HepG2 (cell line): Measurements from ENCODE around the gene ADPRS. TPM values are rescaled to one million over a fixed set of nuclear protein-coding genes. Genes with fewer than 3 reads are reported as not detected.
A peak's percentile ranks its signal among the peaks of the same experiment; 100 is the strongest.

Experiments
- ARID2 ChIP-seq: sonication (generic); formaldehyde crosslinking; IDR thresholded peaks from 2 replicates; pipeline ENCODE4 v1.8.1; 2022; ENCODE audit warnings: mild to moderate bottlenecking, missing genetic modification reagents, borderline replicate concordance
- BORCS8-MEF2B ChIP-seq: sonication (generic); formaldehyde crosslinking; IDR thresholded peaks from 2 replicates; pipeline ENCODE4 v1.8.0; 2022; ENCODE audit warnings: mild to moderate bottlenecking, missing genetic modification reagents
- FOXM1 ChIP-seq: sonication (generic); formaldehyde crosslinking; IDR thresholded peaks from 2 replicates; pipeline ENCODE4 v1.5.0; 2020; ENCODE audit warnings: missing genetic modification reagents
- HNF4G ChIP-seq, 2 experiments: sonication (generic) in 1 of 2; formaldehyde crosslinking in 1 of 2; IDR thresholded peaks; 2 replicates each; pipeline versions ENCODE4 v1.4.0 to v1.6.1; 2011 to 2020; ENCODE audit warnings: borderline replicate concordance in 2 of 2, low read depth in 2 of 2, mild to moderate bottlenecking in 2 of 2, low read length in 1 of 2, missing genetic modification reagents in 1 of 2, moderate library complexity in 1 of 2
- KLF6 ChIP-seq: IDR thresholded peaks from 2 replicates; pipeline ENCODE4 v1.8.0; 2016; ENCODE audit warnings: missing biosample characterization, missing genetic modification reagents
- NFKBIZ ChIP-seq: IDR thresholded peaks from 2 replicates; pipeline ENCODE4 v1.6.1; 2018; ENCODE audit warnings: missing genetic modification reagents, missing compliant biosample characterization
- NFYB ChIP-seq: sonication (generic); formaldehyde crosslinking; IDR thresholded peaks from 2 replicates; pipeline ENCODE4 v1.4.0; 2020; ENCODE audit warnings: missing genetic modification reagents
- NR2C2 ChIP-seq: sonication (generic); formaldehyde crosslinking; IDR thresholded peaks from 2 replicates; pipeline ENCODE4 v1.4.0; 2020; ENCODE audit warnings: missing genetic modification reagents, mild to moderate bottlenecking, moderate library complexity, borderline replicate concordance
- NRL ChIP-seq: sonication (generic); formaldehyde crosslinking; IDR thresholded peaks from 2 replicates; pipeline ENCODE4 v1.5.0; 2020; ENCODE audit warnings: missing genetic modification reagents, mild to moderate bottlenecking, moderate library complexity, borderline replicate concordance
- PITX1 ChIP-seq: sonication (generic); formaldehyde crosslinking; IDR thresholded peaks from 2 replicates; pipeline ENCODE4 v1.5.1; 2020; ENCODE audit warnings: mild to moderate bottlenecking, missing genetic modification reagents
- SIX1 ChIP-seq: sonication (generic); formaldehyde crosslinking; IDR thresholded peaks from 2 replicates; pipeline ENCODE4 v1.4.0; 2020; ENCODE audit warnings: missing genetic modification reagents, borderline replicate concordance
- TOE1 ChIP-seq: sonication (generic); formaldehyde crosslinking; IDR thresholded peaks from 2 replicates; pipeline ENCODE4 v1.4.0; 2020; ENCODE audit warnings: mild to moderate bottlenecking, missing genetic modification reagents
- U2AF2 ChIP-seq: fragments of 200-400 bp; formaldehyde crosslinking; IDR thresholded peaks from 2 replicates; pipeline ENCODE4 v1.6.1; 2017; ENCODE audit warnings: low read depth, mild to moderate bottlenecking, low read length
- XRCC5 ChIP-seq: fragments of 200-400 bp; formaldehyde crosslinking; optimal IDR thresholded peaks from 2 replicates; pipeline ENCODE3; 2017; ENCODE audit warnings: mild to moderate bottlenecking, low read length
- ZNF17 ChIP-seq: sonication (generic); formaldehyde crosslinking; IDR thresholded peaks from 2 replicates; pipeline ENCODE4 v1.5.0; 2020; ENCODE audit warnings: mild to moderate bottlenecking, missing genetic modification reagents
- ZNF362 ChIP-seq: sonication (generic); formaldehyde crosslinking; IDR thresholded peaks from 2 replicates; pipeline ENCODE4 v1.4.0; 2020; ENCODE audit warnings: missing genetic modification reagents, mild to moderate bottlenecking, borderline replicate concordance
- ZNF558 ChIP-seq: sonication (generic); formaldehyde crosslinking; IDR thresholded peaks from 2 replicates; pipeline ENCODE4 v1.9.0; 2022; ENCODE audit warnings: mild to moderate bottlenecking, missing genetic modification reagents, borderline replicate concordance
- ZNF580 ChIP-seq: IDR thresholded peaks from 2 replicates; pipeline ENCODE4 v1.6.1; 2016; ENCODE audit warnings: low read depth, borderline replicate concordance
- ZNF670 ChIP-seq: sonication (generic); formaldehyde crosslinking; IDR thresholded peaks from 2 replicates; pipeline ENCODE4 v1.8.0; 2022; ENCODE audit warnings: mild to moderate bottlenecking, missing genetic modification reagents, borderline replicate concordance
- ZNF773 ChIP-seq: sonication (generic); formaldehyde crosslinking; IDR thresholded peaks from 2 replicates; pipeline ENCODE4 v1.4.0; 2020; ENCODE audit warnings: missing genetic modification reagents, borderline replicate concordance
- ZSCAN20 ChIP-seq: sonication (generic); formaldehyde crosslinking; IDR thresholded peaks from 2 replicates; pipeline ENCODE4 v1.4.0; 2020; ENCODE audit warnings: missing genetic modification reagents, mild to moderate bottlenecking, borderline replicate concordance
- polyA plus RNA-seq, 8 experiments: library from polyadenylated mRNA; depleted of rRNA in 3 of 8; stranded (reverse) in 7 of 8; unstranded in 1 of 8; fragments of >200 nt; fragmentation: Illumina TruSeq in 4 of 8; extraction: Trizol in 4 of 8; gene quantifications; 2 replicates each; pipeline versions ENCODE4 v1.2.1 to v1.2.3, GENCODE V29; 2011 to 2016; ENCODE audit warnings: low read depth in 4 of 8, missing spikeins in 1 of 8, mixed read lengths in 1 of 8; ENCODE audit not compliant: insufficient read depth in 1 of 8
- total RNA-seq, 5 experiments: library from RNA; depleted of rRNA; stranded (reverse); fragments of >200 nt; fragmentation: Illumina TruSeq; extraction: Trizol; gene quantifications; 2 replicates each; pipeline ENCODE4 v1.2.3, GENCODE V29; 2016; ENCODE audit warnings: low read depth in 1 of 5
- TF ChIP-seq, protein P1 (sequence below): sonication (generic); formaldehyde crosslinking; conservative IDR thresholded peaks from 2 replicates; pipeline ENCODE4 v1.8.0; 2022; ENCODE audit warnings: mild to moderate bottlenecking, moderate library complexity, missing genetic modification reagents
- TF ChIP-seq, protein P2 (sequence below): sonication (generic); formaldehyde crosslinking; IDR thresholded peaks from 2 replicates; pipeline ENCODE4 v1.4.0; 2020; ENCODE audit warnings: missing genetic modification reagents; ENCODE audit errors: not compliant biosample characterization
- TF ChIP-seq, protein P3 (sequence below): IDR thresholded peaks from 2 replicates; pipeline ENCODE4 v1.6.1; 2016; ENCODE audit warnings: mild to moderate bottlenecking

Gene ADPRS
- total and polyA plus RNA-seq, 2 of the 13 experiments (the other 11 are each of a cell fraction or from before 2014, with no cell fraction given), result 30.6 to 36.4 TPM

DNA sequence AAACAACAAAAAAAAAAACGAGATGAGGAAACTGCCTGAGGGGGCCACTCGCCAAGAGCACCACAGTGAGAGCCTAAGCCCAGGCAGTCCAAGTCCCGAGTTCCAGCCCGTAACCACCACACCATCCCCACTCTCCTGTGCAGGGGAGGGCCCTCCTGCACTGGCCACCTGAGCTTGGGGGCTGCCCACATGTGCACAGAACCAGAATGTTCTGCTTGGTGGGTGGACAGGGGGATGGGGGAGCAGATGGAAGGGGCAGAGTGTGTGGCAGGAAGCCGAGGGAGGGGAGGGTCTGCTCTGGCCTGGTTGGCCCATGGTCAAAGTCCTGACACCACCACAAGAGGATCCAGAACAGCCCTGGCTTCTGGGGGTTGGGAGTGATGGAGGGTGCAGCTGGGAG, 17.6 kb downstream of the ADPRS start (continued):
- TF ChIP-seq TOE1 (CRISPR knock-in tag) (no peak), ZNF773 (no peak), ZSCAN20 (CRISPR knock-in tag) (no peak), NFKBIZ (CRISPR knock-in tag) (no peak), ZNF17 (CRISPR knock-in tag) (no peak), ZNF670 (CRISPR knock-in tag) (no peak), SIX1 (CRISPR knock-in tag) (no peak), U2AF2 (no peak), HNF4G (IDR thresholded peaks at IDR 0.05; ENCODE audit: borderline replicate concordance, low read depth, low read length) (0 out of 2 replicates have a peak, but pooled peaks have one; percentile 48), HNF4G (CRISPR knock-in tag; IDR thresholded peaks at IDR 0.05; ENCODE audit: borderline replicate concordance, low read depth) (no peak), XRCC5 (no peak), ZNF580 (CRISPR knock-in tag) (no peak), KLF6 (no peak), BORCS8-MEF2B (CRISPR knock-in tag) (0 out of 2 replicates have a peak, but pooled peaks have one; percentile 46), NRL (no peak), ZNF558 (no peak), PITX1 (0 out of 2 replicates have a peak, but pooled peaks have one; percentile 31), ZNF362 (CRISPR knock-in tag) (peak; percentile 76), NR2C2 (CRISPR knock-in tag) (no peak), FOXM1 (CRISPR knock-in tag) (no peak), ARID2 (CRISPR knock-in tag) (no peak), NFYB (CRISPR knock-in tag) (no peak)
- TF ChIP-seq, protein P1, sequence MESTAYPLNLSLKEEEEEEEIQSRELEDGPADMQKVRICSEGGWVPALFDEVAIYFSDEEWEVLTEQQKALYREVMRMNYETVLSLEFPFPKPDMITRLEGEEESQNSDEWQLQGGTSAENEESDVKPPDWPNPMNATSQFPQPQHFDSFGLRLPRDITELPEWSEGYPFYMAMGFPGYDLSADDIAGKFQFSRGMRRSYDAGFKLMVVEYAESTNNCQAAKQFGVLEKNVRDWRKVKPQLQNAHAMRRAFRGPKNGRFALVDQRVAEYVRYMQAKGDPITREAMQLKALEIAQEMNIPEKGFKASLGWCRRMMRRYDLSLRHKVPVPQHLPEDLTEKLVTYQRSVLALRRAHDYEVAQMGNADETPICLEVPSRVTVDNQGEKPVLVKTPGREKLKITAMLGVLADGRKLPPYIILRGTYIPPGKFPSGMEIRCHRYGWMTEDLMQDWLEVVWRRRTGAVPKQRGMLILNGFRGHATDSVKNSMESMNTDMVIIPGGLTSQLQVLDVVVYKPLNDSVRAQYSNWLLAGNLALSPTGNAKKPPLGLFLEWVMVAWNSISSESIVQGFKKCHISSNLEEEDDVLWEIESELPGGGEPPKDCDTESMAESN, result no peak
- TF ChIP-seq, protein P2, sequence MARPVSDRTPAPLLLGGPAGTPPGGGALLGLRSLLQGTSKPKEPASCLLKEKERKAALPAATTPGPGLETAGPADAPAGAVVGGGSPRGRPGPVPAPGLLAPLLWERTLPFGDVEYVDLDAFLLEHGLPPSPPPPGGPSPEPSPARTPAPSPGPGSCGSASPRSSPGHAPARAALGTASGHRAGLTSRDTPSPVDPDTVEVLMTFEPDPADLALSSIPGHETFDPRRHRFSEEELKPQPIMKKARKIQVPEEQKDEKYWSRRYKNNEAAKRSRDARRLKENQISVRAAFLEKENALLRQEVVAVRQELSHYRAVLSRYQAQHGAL, result no peak
- TF ChIP-seq, protein P3, sequence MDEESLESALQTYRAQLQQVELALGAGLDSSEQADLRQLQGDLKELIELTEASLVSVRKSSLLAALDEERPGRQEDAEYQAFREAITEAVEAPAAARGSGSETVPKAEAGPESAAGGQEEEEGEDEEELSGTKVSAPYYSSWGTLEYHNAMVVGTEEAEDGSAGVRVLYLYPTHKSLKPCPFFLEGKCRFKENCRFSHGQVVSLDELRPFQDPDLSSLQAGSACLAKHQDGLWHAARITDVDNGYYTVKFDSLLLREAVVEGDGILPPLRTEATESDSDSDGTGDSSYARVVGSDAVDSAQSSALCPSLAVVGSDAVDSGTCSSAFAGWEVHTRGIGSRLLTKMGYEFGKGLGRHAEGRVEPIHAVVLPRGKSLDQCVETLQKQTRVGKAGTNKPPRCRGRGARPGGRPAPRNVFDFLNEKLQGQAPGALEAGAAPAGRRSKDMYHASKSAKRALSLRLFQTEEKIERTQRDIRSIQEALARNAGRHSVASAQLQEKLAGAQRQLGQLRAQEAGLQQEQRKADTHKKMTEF (CRISPR knock-in tag), result no peak
